Stomach smooth muscle (tissue), 2 donors: ENCODE results near the gene LSM4.

Experiments used
- H3K27ac ChIP-seq: one replicate; pipeline ENCODE4 v1.7.0; 2013; ENCODE audit warnings: mild to moderate bottlenecking, low read length, inconsistent platforms
- H3K27me3 ChIP-seq, 2 donors: one replicate each; pipeline ENCODE4 v1.7.0; 2013; ENCODE audit warnings: low read length in 2 of 2; ENCODE audit not compliant: insufficient read depth in 2 of 2, control insufficient read depth in 1 of 2
- H3K36me3 ChIP-seq, 2 donors: one replicate each; pipeline ENCODE4 v1.7.0; 2013; ENCODE audit warnings: low read length in 2 of 2; ENCODE audit not compliant: control insufficient read depth in 2 of 2, insufficient read depth in 2 of 2
- H3K4me1 ChIP-seq: one replicate; pipeline ENCODE4 v1.7.0; 2013; ENCODE audit warnings: low read length; ENCODE audit not compliant: control insufficient read depth, insufficient read depth
- H3K4me3 ChIP-seq, 2 donors: one replicate each; pipeline ENCODE4 v1.7.0; 2013; ENCODE audit warnings: low read length in 2 of 2
- H3K9ac ChIP-seq, 2 donors: one replicate each; pipeline ENCODE4 v1.7.0; 2013; ENCODE audit warnings: low read length in 2 of 2, mild to moderate bottlenecking in 1 of 2
- H3K9me3 ChIP-seq, 2 donors: one replicate each; pipeline ENCODE4 v1.7.0; 2013; ENCODE audit warnings: low read length in 2 of 2; ENCODE audit not compliant: control insufficient read depth in 2 of 2
- donor health status: healthy.
- donor health status: Pancreatic carcinoma.

The LSM4 gene

GRCh38 chr19:18273561-18274218 is 49.2 kb downstream of the LSM4 start:
- Histone ChIP-seq H3K9ac (no peak overlapping the region), H3K27ac (peak overlapping the region; percentile 80), H3K4me3 (no peak overlapping the region), H3K36me3 (peaks cover 2 to 5% of the 10 kb centered on the region in 2 donors), H3K27me3 (no peaks in the 10 kb centered on the region), H3K9me3 (no peaks in the 10 kb centered on the region), H3K4me1 (peaks cover 37% of the 10 kb centered on the region)

- Histone ChIP-seq H3K9me3 (no peaks in the 10 kb centered on the region), H3K27ac (no peak overlapping the region), H3K4me1 (peaks cover 22% of the 10 kb centered on the region), H3K9ac (no peak overlapping the region), H3K27me3 (no peaks in the 10 kb centered on the region), H3K36me3 (peaks cover 10 to 11% of the 10 kb centered on the region in 2 donors), H3K4me3 (no peak overlapping the region)
Measured at GRCh38 chr19:18271433-18271841, 51.4 kb downstream of the LSM4 start.

- Histone ChIP-seq H3K9me3 (no peaks in the 10 kb centered on the region), H3K9ac (no peak overlapping the region), H3K4me3 (no peak overlapping the region), H3K27me3 (no peaks in the 10 kb centered on the region), H3K36me3 (peaks cover 20% of the 10 kb centered on the region in 2 donors), H3K27ac (no peak overlapping the region), H3K4me1 (peaks cover 15% of the 10 kb centered on the region)
Measured at GRCh38 chr19:18270326-18270725, 52.5 kb downstream of the LSM4 start.

- H3K27me3 ChIP-seq, result no peaks in the 10 kb centered on the region
- H3K9me3 ChIP-seq, result no peaks in the 10 kb centered on the region
- no peak overlapping the region for H3K9ac ChIP-seq
- H3K4me3 ChIP-seq, result no peak overlapping the region
- H3K36me3 ChIP-seq, result peaks cover 25 to 26% of the 10 kb centered on the region in 2 donors
- no peak overlapping the region for H3K27ac ChIP-seq
- H3K4me1 ChIP-seq, result peaks cover 4% of the 10 kb centered on the region
Measured at GRCh38 chr19:18269070-18269723, 53.7 kb downstream of the LSM4 start.

- Histone ChIP-seq H3K27me3 (no peaks in the 10 kb centered on the region), H3K9me3 (no peaks in the 10 kb centered on the region), H3K36me3 (peaks cover 25 to 26% of the 10 kb centered on the region in 2 donors), H3K4me1 (no peaks in the 10 kb centered on the region), H3K27ac (no peak overlapping the region), H3K9ac (no peak overlapping the region), H3K4me3 (no peak overlapping the region)
Measured at GRCh38 chr19:18266771-18267686, 55.8 kb downstream of the LSM4 start.

GRCh38 chr19:18265582-18265981 is 57.3 kb downstream of the LSM4 start:
- no peaks in the 10 kb centered on the region for H3K27me3 ChIP-seq
- no peak overlapping the region for H3K4me3 ChIP-seq
- no peaks in the 10 kb centered on the region for H3K4me1 ChIP-seq
- no peaks in the 10 kb centered on the region for H3K9me3 ChIP-seq
- H3K36me3 ChIP-seq, result peaks cover 25 to 26% of the 10 kb centered on the region in 2 donors
- H3K9ac ChIP-seq, result no peak overlapping the region
- no peak overlapping the region for H3K27ac ChIP-seq

- no peaks in the 10 kb centered on the region for H3K27me3 ChIP-seq
- H3K9ac ChIP-seq, result no peak overlapping the region
- H3K9me3 ChIP-seq, result no peaks in the 10 kb centered on the region
- no peaks in the 10 kb centered on the region for H3K4me1 ChIP-seq
- H3K36me3 ChIP-seq, result peaks cover 25 to 26% of the 10 kb centered on the region in 2 donors
- no peak overlapping the region for H3K27ac ChIP-seq
- H3K4me3 ChIP-seq, result no peak overlapping the region
Measured at GRCh38 chr19:18264971-18265540, 57.8 kb downstream of the LSM4 start.

GRCh38 chr19:18264137-18264854 is 58.6 kb downstream of the LSM4 start:
- Histone ChIP-seq H3K36me3 (peaks cover 25 to 26% of the 10 kb centered on the region in 2 donors), H3K9ac (no peak overlapping the region), H3K27me3 (no peaks in the 10 kb centered on the region), H3K9me3 (no peaks in the 10 kb centered on the region), H3K4me3 (no peak overlapping the region), H3K4me1 (no peaks in the 10 kb centered on the region), H3K27ac (no peak overlapping the region)

- Histone ChIP-seq H3K9me3 (no peaks in the 10 kb centered on the region), H3K4me3 (no peak overlapping the region), H3K4me1 (no peaks in the 10 kb centered on the region), H3K36me3 (peaks cover 25 to 26% of the 10 kb centered on the region in 2 donors), H3K27me3 (no peaks in the 10 kb centered on the region), H3K27ac (no peak overlapping the region), H3K9ac (no peak overlapping the region)
Measured at GRCh38 chr19:18263324-18264136, 59.3 kb downstream of the LSM4 start.
